ENCODE results near the gene MAN1A2. TPM values are rescaled to one million over a fixed set of nuclear protein-coding genes. Genes with fewer than 3 reads are reported as not detected.

Gene MAN1A2
- total RNA-seq, 2 donors from 2014 or later = 30.3 to 32.5 TPM

Other genes with a start within 250 kb of the MAN1A2 start
- 1 to 10 TPM; 1.3 to 1.6 TPM for gene TRIM45, start 245.7 kb upstream of the MAN1A2 start, total RNA-seq
- not detected for gene VTCN1, start 156.5 kb upstream of the MAN1A2 start, total RNA-seq
- gene TENT5C, start 238.6 kb downstream of the MAN1A2 start, total RNA-seq = 10 to 100 TPM; 30.7 to 45.6 TPM